Uterus (tissue), 4 donors: Measurements from ENCODE around the gene DCUN1D2. TPM values are rescaled to one million over a fixed set of nuclear protein-coding genes. Genes with fewer than 3 reads are reported as not detected.
"Not testable (repeated sequence)": the region's sequence is repeated elsewhere in the genome, so short reads cannot be mapped to it uniquely, and the experiment has no call there.

Experiments
- DNase-seq, 2 donors: peaks; one replicate each; pipeline ENCODE4 v3.0.0-alpha.2; 2019 to 2020
- H3K27ac ChIP-seq, 2 donors: fragments of 200-600 bp; sonication (generic); 1 replicate in 1 of 2; 2 replicates in 1 of 2; pipeline ENCODE4 v1.5.1; 2016 to 2018
- H3K27me3 ChIP-seq, 2 donors: fragments of 200-600 bp; sonication (generic); one replicate each; pipeline ENCODE4 v1.5.1; 2018 to 2019; ENCODE audit warnings: control low read depth in 1 of 2
- H3K36me3 ChIP-seq, 2 donors: fragments of 200-600 bp; sonication (generic); one replicate each; pipeline ENCODE4 v1.5.1; 2019; ENCODE audit warnings: control low read depth in 1 of 2
- H3K4me1 ChIP-seq, 2 donors: fragments of 200-600 bp; sonication (generic); one replicate each; pipeline ENCODE4 v1.5.1; 2018 to 2019; ENCODE audit warnings: control low read depth in 1 of 2
- H3K4me3 ChIP-seq, 2 donors: fragments of 200-600 bp; sonication (generic); 1 replicate in 1 of 2; 2 replicates in 1 of 2; pipeline ENCODE4 v1.5.1; 2018 to 2019; ENCODE audit warnings: mild to moderate bottlenecking in 1 of 2
- H3K9me3 ChIP-seq, 2 donors: fragments of 200-600 bp; sonication (generic); one replicate each; pipeline ENCODE4 v1.5.1; 2019; ENCODE audit warnings: control low read depth in 1 of 2
- CTCF ChIP-seq, 4 experiments: fragments of 200-600 bp in 2 of 4; fragments of 450-650 bp in 2 of 4; sonication (generic) in 2 of 4; IDR thresholded peaks; one replicate each; pipeline ENCODE4 v1.5.1; 2016 to 2019; ENCODE audit warnings: antibody characterized with exemption in 4 of 4, mild to moderate bottlenecking in 2 of 4, moderate library complexity in 1 of 4
- POLR2A ChIP-seq, 2 donors: fragments of 450-650 bp; IDR thresholded peaks; one replicate each; pipeline ENCODE4 v1.6.1; 2016; ENCODE audit warnings: antibody characterized with exemption in 2 of 2, mild to moderate bottlenecking in 1 of 2, moderate library complexity in 1 of 2
- intact Hi-C: fragments of 100-400 bp; cut with DNase I; formaldehyde crosslinking; loops from one replicate; pipeline ENCODE4 v1.15.1; 2023; ENCODE audit warnings: low total_unique reads
- total RNA-seq, 4 donors: library from RNA; depleted of rRNA in 3 of 4; stranded (reverse); fragments of >200 nt in 3 of 4; gene quantifications; one replicate each; pipeline versions ENCODE4 v1.1.0 to v1.2.4, GENCODE V29; 2014 to 2023
- donor health status: DM: yes; HTN: yes; CAD: no.

DCUN1D2 gene
- total RNA-seq, 4 donors from 2014 or later, result 7.7 to 68.2 (median 29.3) TPM

GRCh38 chr13:113437408-113438010 is 53.0 kb downstream of the DCUN1D2 start:
- intact Hi-C loops, result no loop called here
- Histone ChIP-seq H3K27me3 (no peaks in the 10 kb centered on the region), H3K27ac (no peak overlapping the region), H3K9me3 (no peaks in the 10 kb centered on the region), H3K4me1 (no peaks in the 10 kb centered on the region), H3K4me3 (no peak overlapping the region), H3K36me3 (no peaks in the 10 kb centered on the region)
- TF ChIP-seq POLR2A (IDR thresholded peaks at IDR 0.05), result no peak
- TF ChIP-seq CTCF (IDR thresholded peaks at IDR 0.05), result no peak
- DNase-seq, result no peak

- H3K4me3 ChIP-seq, H3K36me3 ChIP-seq, H3K9me3 ChIP-seq, H3K27ac ChIP-seq, H3K4me1 ChIP-seq, H3K27me3 ChIP-seq, intact Hi-C loops, DNase-seq: not testable (repeated sequence)
These were observed 53.6 kb downstream of the DCUN1D2 start for GRCh38 chr13:113436866-113437265.

GRCh38 chr13:113435907-113436306 is 54.6 kb downstream of the DCUN1D2 start:
- H3K4me3 ChIP-seq, intact Hi-C loops, H3K27ac ChIP-seq, H3K36me3 ChIP-seq, H3K9me3 ChIP-seq, DNase-seq, H3K27me3 ChIP-seq, H3K4me1 ChIP-seq: not testable (repeated sequence)

GRCh38 chr13:113433391-113433916 is 57.1 kb downstream of the DCUN1D2 start:
- Histone ChIP-seq H3K4me3 (no peak overlapping the region), H3K9me3 (no peaks in the 10 kb centered on the region), H3K36me3 (no peaks in the 10 kb centered on the region), H3K27ac (no peak overlapping the region), H3K4me1 (no peaks in the 10 kb centered on the region), H3K27me3 (no peaks in the 10 kb centered on the region)
- TF ChIP-seq CTCF (IDR thresholded peaks at IDR 0.05) (no peak), POLR2A (IDR thresholded peaks at IDR 0.05) (no peak)
- DNase-seq, result no peak
- intact Hi-C loops, result no loop called here

- Histone ChIP-seq H3K27ac (no peak overlapping the region), H3K9me3 (no peaks in the 10 kb centered on the region), H3K4me1 (no peaks in the 10 kb centered on the region), H3K36me3 (no peaks in the 10 kb centered on the region), H3K4me3 (no peak overlapping the region), H3K27me3 (no peaks in the 10 kb centered on the region)
- no peak for TF ChIP-seq CTCF (IDR thresholded peaks at IDR 0.05)
- TF ChIP-seq POLR2A (IDR thresholded peaks at IDR 0.05), result no peak
- no peak for DNase-seq
- intact Hi-C loops, result no loop called here
These were observed 57.8 kb downstream of the DCUN1D2 start for GRCh38 chr13:113432506-113433270.

- H3K36me3 ChIP-seq, result no peaks in the 10 kb centered on the region
- no peaks in the 10 kb centered on the region for H3K9me3 ChIP-seq
- no peak overlapping the region for H3K4me3 ChIP-seq
- DNase-seq, result no peak
- no peak overlapping the region for H3K27ac ChIP-seq
- H3K4me1 ChIP-seq, result no peaks in the 10 kb centered on the region
- no peaks in the 10 kb centered on the region for H3K27me3 ChIP-seq
- TF ChIP-seq CTCF (IDR thresholded peaks at IDR 0.05) (no peak), POLR2A (IDR thresholded peaks at IDR 0.05) (no peak)
- intact Hi-C loops, result no loop called here
These were observed 59.3 kb downstream of the DCUN1D2 start for GRCh38 chr13:113431171-113431570.
